K562 treated with DMSO at 1 percent for 48 hours (cell line): ENCODE data around the gene GRB10. TPM values are rescaled to one million over a fixed set of nuclear protein-coding genes. Genes with fewer than 3 reads are reported as not detected.

Source experiments
- total RNA-seq: library from RNA; unstranded; fragments of 300-600 nt; gene quantifications from 2 replicates; pipeline ENCODE4 v1.2.3, GENCODE V29; 2022; ENCODE audit warnings: low replicate concordance; ENCODE audit errors: extremely low read depth

The GRB10 gene
- not detected in 2 replicates for total RNA-seq

GRCh38 chr7:50782375-50783208 is at the start of gene GRB10:
GRB10 (minus strand) TSS chr7:50782896; CDS start chr7:50732322, 50,574 bp downstream.

GRCh38 chr7:50564640-50565558 is 217.8 kb downstream of the GRB10 start, which contains the start of gene DDC:
DDC (minus strand) TSS chr7:50565405; CDS start chr7:50544085, 21,320 bp downstream.

Other genes with a start within 250 kb of the GRB10 start
- gene DDC, start 217.5 kb downstream of the GRB10 start, total RNA-seq = not detected in 2 replicates